Thymus (tissue), 11 donors: Measurements from ENCODE around the gene TLN1. TPM values are rescaled to one million over a fixed set of nuclear protein-coding genes. Genes with fewer than 3 reads are reported as not detected.

ENCODE experiments used
- DNase-seq, 9 donors: peaks; one replicate each; pipeline ENCODE4 v3.0.0-alpha.2; 2013; ENCODE audit warnings: low spot score in 9 of 9, low read depth in 6 of 9, missing footprints in 1 of 9
- H3K27ac ChIP-seq, 2 donors: one replicate each; pipeline ENCODE4 v1.5.1; 2013; ENCODE audit warnings: control low read depth in 1 of 2, low read depth in 1 of 2, low read length in 1 of 2, mild to moderate bottlenecking in 1 of 2, moderate library complexity in 1 of 2
- H3K27me3 ChIP-seq, 2 donors: one replicate each; pipeline ENCODE4 v1.5.1; 2013; ENCODE audit warnings: low read length in 1 of 2; ENCODE audit not compliant: control insufficient read depth in 2 of 2, insufficient read depth in 1 of 2
- H3K36me3 ChIP-seq, 2 donors: one replicate each; pipeline ENCODE4 v1.5.1; 2013; ENCODE audit warnings: low read length in 1 of 2, mild to moderate bottlenecking in 1 of 2, moderate library complexity in 1 of 2; ENCODE audit not compliant: control insufficient read depth in 2 of 2, insufficient read depth in 2 of 2
- H3K4me1 ChIP-seq, 2 donors: one replicate each; pipeline ENCODE4 v1.5.1; 2013; ENCODE audit warnings: low read length in 2 of 2; ENCODE audit not compliant: control insufficient read depth in 2 of 2, insufficient read depth in 2 of 2
- H3K4me3 ChIP-seq, 2 donors: one replicate each; pipeline ENCODE4 v1.5.1; 2013; ENCODE audit warnings: low read length in 2 of 2, control low read depth in 1 of 2, mild to moderate bottlenecking in 1 of 2
- H3K9me3 ChIP-seq, 2 donors: one replicate each; pipeline ENCODE4 v1.5.1; 2013; ENCODE audit warnings: low read length in 1 of 2, mild to moderate bottlenecking in 1 of 2; ENCODE audit not compliant: control insufficient read depth in 2 of 2, insufficient read depth in 1 of 2
- WGBS: extraction: QIAGEN DNeasy Blood & Tissue Kit; methylation state at CpG from one replicate; pipeline ENCODE4 v1.1.7; 2013; 5-methylcytosine and 5-hydroxymethylcytosine counted together
- polyA plus RNA-seq: library from polyadenylated mRNA; stranded (reverse); fragments of 200-250 nt; gene quantifications from one replicate; pipeline ENCODE4 v1.2.3, GENCODE V29; 2013
- total RNA-seq: library from RNA; stranded (reverse); fragments of 120-200 nt; gene quantifications from one replicate; pipeline ENCODE4 v1.2.4, GENCODE V29; 2013
- donor health status: healthy.

TLN1 gene
- total and polyA plus RNA-seq, 2 donors, result 74.5 to 83.0 TPM

GRCh38 chr9:35748242-35748857 lies 16.4 kb upstream of the TLN1 start:
- Histone ChIP-seq H3K27ac (peak overlapping the region; percentile 46 to 89), H3K4me3 (peak overlapping the region; percentile 81 to 88), H3K27me3 (no peaks in the 10 kb centered on the region), H3K36me3 (peaks cover 37 to 42% of the 10 kb centered on the region in 2 donors), H3K4me1 (peaks cover 25 to 34% of the 10 kb centered on the region in 2 donors), H3K9me3 (no peaks in the 10 kb centered on the region)
- under 1% methylated on average over 24 of the region's 24 CpGs for WGBS
- peak in 3 of 9 donors; percentile 40 to 65 (median 41) for DNase-seq

- Histone ChIP-seq H3K4me1 (peaks cover 31 to 41% of the 10 kb centered on the region in 2 donors), H3K36me3 (peaks cover 28 to 33% of the 10 kb centered on the region in 2 donors), H3K9me3 (no peaks in the 10 kb centered on the region), H3K4me3 (no peak overlapping the region), H3K27me3 (no peaks in the 10 kb centered on the region), H3K27ac (no peak overlapping the region)
- 97% methylated on average over 3 of the region's 3 CpGs for WGBS
- DNase-seq, result no peak
Measured at GRCh38 chr9:35746583-35746982, 14.6 kb upstream of the TLN1 start.

GRCh38 chr9:35745569-35745968 lies 13.6 kb upstream of the TLN1 start:
- Histone ChIP-seq H3K27ac (no peak overlapping the region), H3K4me1 (peaks cover 31 to 44% of the 10 kb centered on the region in 2 donors), H3K4me3 (no peak overlapping the region), H3K9me3 (no peaks in the 10 kb centered on the region), H3K27me3 (no peaks in the 10 kb centered on the region), H3K36me3 (peaks cover 26 to 35% of the 10 kb centered on the region in 2 donors)
- DNase-seq, result no peak
- WGBS, result 99% methylated on average over 1 of the region's 1 CpG

GRCh38 chr9:35743880-35744518 lies 12.0 kb upstream of the TLN1 start:
- no peak for DNase-seq
- H3K4me1 ChIP-seq, result peaks cover 27 to 34% of the 10 kb centered on the region in 2 donors
- WGBS, result 98% methylated on average over 8 of the region's 8 CpGs

GRCh38 chr9:35743452-35743851 lies 11.5 kb upstream of the TLN1 start:
- DNase-seq, result no peak
- Histone ChIP-seq H3K4me1 (peaks cover 27 to 32% of the 10 kb centered on the region in 2 donors), H3K9me3 (no peaks in the 10 kb centered on the region), H3K27ac (no peak overlapping the region), H3K27me3 (no peaks in the 10 kb centered on the region), H3K36me3 (peaks cover 47 to 56% of the 10 kb centered on the region in 2 donors), H3K4me3 (no peak overlapping the region)
- 91% methylated on average over 2 of the region's 2 CpGs for WGBS

More at GRCh38 chr9:35743880-35744518, 12.0 kb upstream of the TLN1 start:
- Histone ChIP-seq H3K36me3 (peaks cover 42 to 50% of the 10 kb centered on the region in 2 donors), H3K9me3 (no peaks in the 10 kb centered on the region), H3K27me3 (no peaks in the 10 kb centered on the region), H3K4me3 (no peak overlapping the region), H3K27ac (no peak overlapping the region)

GRCh38 chr9:35741740-35742139 lies 9.7 kb upstream of the TLN1 start:
- no peak overlapping the region for H3K4me3 ChIP-seq
- peaks cover 10 to 15% of the 10 kb centered on the region in 2 donors for H3K4me1 ChIP-seq
- peaks cover 64 to 73% of the 10 kb centered on the region in 2 donors for H3K36me3 ChIP-seq
- H3K27me3 ChIP-seq, result no peaks in the 10 kb centered on the region
- no peak overlapping the region for H3K27ac ChIP-seq
- DNase-seq, result peak in 1 of 9 donors; percentile 43
- 46% methylated on average over 7 of the region's 7 CpGs for WGBS
- H3K9me3 ChIP-seq, result no peaks in the 10 kb centered on the region

- Histone ChIP-seq H3K36me3 (peaks cover 76 to 85% of the 10 kb centered on the region in 2 donors), H3K27ac (no peak overlapping the region), H3K4me1 (peaks cover 6 to 15% of the 10 kb centered on the region in 2 donors), H3K27me3 (no peaks in the 10 kb centered on the region), H3K9me3 (no peaks in the 10 kb centered on the region), H3K4me3 (no peak overlapping the region)
- DNase-seq, result no peak
- over 99% methylated on average over 6 of the region's 6 CpGs for WGBS
Measured at GRCh38 chr9:35740243-35740642, 8.2 kb upstream of the TLN1 start.

- DNase-seq, result no peak
- Histone ChIP-seq H3K27me3 (no peaks in the 10 kb centered on the region), H3K27ac (no peak overlapping the region), H3K4me1 (peaks cover 6 to 13% of the 10 kb centered on the region in 2 donors), H3K4me3 (no peak overlapping the region), H3K9me3 (no peaks in the 10 kb centered on the region), H3K36me3 (peaks cover 72 to 82% of the 10 kb centered on the region in 2 donors)
- 98% methylated on average over 7 of the region's 7 CpGs for WGBS
Measured at GRCh38 chr9:35738924-35739323, 6.9 kb upstream of the TLN1 start.

GRCh38 chr9:35738186-35738585 lies 6.2 kb upstream of the TLN1 start:
- Histone ChIP-seq H3K4me3 (no peak overlapping the region), H3K4me1 (peaks cover 11 to 17% of the 10 kb centered on the region in 2 donors), H3K27ac (no peak overlapping the region), H3K27me3 (no peaks in the 10 kb centered on the region), H3K9me3 (no peaks in the 10 kb centered on the region), H3K36me3 (peaks cover 65 to 74% of the 10 kb centered on the region in 2 donors)
- no peak for DNase-seq
- WGBS, result 97% methylated on average over 4 of the region's 4 CpGs
